K562 (cell line): ENCODE data around the gene MINDY3. TPM values are rescaled to one million over a fixed set of nuclear protein-coding genes. Genes with fewer than 3 reads are reported as not detected.

Experiments used
- BRD9 ChIP-seq: fragments of 450-650 bp; IDR thresholded peaks from 2 replicates; pipeline ENCODE4 v1.6.1; 2018; ENCODE audit warnings: low read depth; ENCODE audit not compliant: partially characterized antibody
- CHD2 ChIP-seq: IDR thresholded peaks from 2 replicates; pipeline ENCODE4 v1.6.1; 2011; ENCODE audit warnings: low read depth, low read length
- CREM ChIP-seq: IDR thresholded peaks from 2 replicates; pipeline ENCODE4 v1.6.1; 2014; ENCODE audit warnings: antibody characterized with exemption, low read depth
- EGR1 ChIP-seq: fragments of 450-650 bp; conservative IDR thresholded peaks from 2 replicates; pipeline ENCODE4 v1.6.1; 2017; ENCODE audit warnings: mild to moderate bottlenecking
- EP300 ChIP-seq: IDR thresholded peaks from 2 replicates; pipeline ENCODE4 v1.6.1; 2012; ENCODE audit warnings: low read length, improper control_type of control experiment
- ESRRA ChIP-seq: fragments of 450-650 bp; IDR thresholded peaks from 2 replicates; pipeline ENCODE4 v1.6.1; 2014; ENCODE audit warnings: low read depth, mild to moderate bottlenecking, moderate library complexity, borderline replicate concordance
- GABPB2 ChIP-seq: fragments of 250-450 bp; sonication (Bioruptor Pico); conservative IDR thresholded peaks from 2 replicates; pipeline ENCODE4 v1.5.1; 2021; ENCODE audit warnings: mild to moderate bottlenecking
- GTF2B ChIP-seq: IDR thresholded peaks from 2 replicates; pipeline ENCODE4 v1.6.1; 2011; ENCODE audit not compliant: insufficient read length; ENCODE audit errors: extremely low read depth
- HDAC2 ChIP-seq: fragments of 450-650 bp; IDR thresholded peaks from 2 replicates; pipeline ENCODE4 v1.6.1; 2016; ENCODE audit warnings: mild to moderate bottlenecking
- HDAC6 ChIP-seq: IDR thresholded peaks from 2 replicates; pipeline ENCODE4 v1.6.1; 2012; ENCODE audit warnings: low read depth, mild to moderate bottlenecking, control low read depth, inconsistent platforms, low read length, moderate library complexity
- KLF16 ChIP-seq: IDR thresholded peaks from 2 replicates; pipeline ENCODE4 v1.6.1; 2016; ENCODE audit warnings: antibody characterized with exemption
- MBD2 ChIP-seq: sonication (generic); IDR thresholded peaks from 2 replicates; pipeline ENCODE4 v1.6.1; 2016; ENCODE audit warnings: low read depth, borderline replicate concordance
- POLR2AphosphoS5 ChIP-seq: IDR thresholded peaks from 2 replicates; pipeline ENCODE4 v1.6.1; 2011; ENCODE audit warnings: mild to moderate bottlenecking, low read depth, low read length, moderate library complexity; ENCODE audit not compliant: control insufficient read depth, insufficient read depth
- RFX1 ChIP-seq: fragments of 450-650 bp; IDR thresholded peaks from 2 replicates; pipeline ENCODE4 v1.6.1; 2016; ENCODE audit warnings: mild to moderate bottlenecking, moderate library complexity
- SMARCA4 ChIP-seq: fragments of 450-650 bp; IDR thresholded peaks from 2 replicates; pipeline ENCODE4 v1.6.1; 2016
- TAF1 ChIP-seq: IDR thresholded peaks from 2 replicates; pipeline ENCODE4 v1.6.1; 2011; ENCODE audit warnings: mild to moderate bottlenecking, low read length, moderate library complexity; ENCODE audit not compliant: insufficient read depth, control insufficient read depth, severe bottlenecking; ENCODE audit errors: extremely low read depth
- TEAD4 ChIP-seq, 2 experiments: sonication (generic) in 1 of 2; formaldehyde crosslinking in 1 of 2; IDR thresholded peaks; 2 replicates each; pipeline versions ENCODE4 v1.6.1 to v1.8.0; 2012 to 2022; ENCODE audit warnings: borderline replicate concordance in 1 of 2, inconsistent platforms in 1 of 2, low read length in 1 of 2, mild to moderate bottlenecking in 1 of 2, missing genetic modification reagents in 1 of 2
- TRIM24 ChIP-seq, 2 experiments: fragments of 450-650 bp; IDR thresholded peaks; 2 replicates each; pipeline ENCODE4 v1.6.1; 2016
- WHSC1 ChIP-seq: IDR thresholded peaks from one replicate; pipeline ENCODE4 v1.6.1; 2012; ENCODE audit warnings: low read length, control low read depth, inconsistent platforms
- ZNF780A ChIP-seq: fragments of 250-450 bp; sonication (Bioruptor Pico); IDR thresholded peaks from 2 replicates; pipeline ENCODE4 v1.5.0; 2021; ENCODE audit warnings: mild to moderate bottlenecking
- polyA plus RNA-seq, 8 experiments: library from polyadenylated mRNA; depleted of rRNA in 4 of 8; stranded (reverse) in 5 of 8; unstranded in 3 of 8; fragments of >200 nt; fragmentation: Nextera tagmentation in 2 of 8; fragmentation: Illumina TruSeq in 1 of 8; extraction: Ambion mirVana in 2 of 8; extraction: Trizol in 1 of 8; gene quantifications; 2 replicates each; pipeline versions ENCODE4 v1.2.1 to v1.2.3, GENCODE V29; 2011 to 2014; ENCODE audit warnings: inconsistent platforms in 1 of 8, missing spikeins in 1 of 8
- total RNA-seq, 7 experiments: library from RNA; depleted of rRNA in 6 of 7; stranded (reverse); fragments of >200 nt in 6 of 7; fragmentation: Illumina TruSeq in 2 of 7; extraction: Trizol in 2 of 7; gene quantifications; 2 replicates each; pipeline versions ENCODE4 v1.2.1 to v1.2.3, GENCODE V29; 2011 to 2021; ENCODE audit warnings: low replicate concordance in 1 of 7
- TF ChIP-seq, protein P1 (sequence below): sonication (generic); formaldehyde crosslinking; IDR thresholded peaks from 2 replicates; pipeline ENCODE4 v1.8.0; 2022; ENCODE audit warnings: mild to moderate bottlenecking, missing genetic modification reagents
- TF ChIP-seq, protein P2 (sequence below): fragments of 200-800 bp; sonication (Bioruptor generic); IDR thresholded peaks from 2 replicates; pipeline ENCODE4 v1.6.1; 2017; ENCODE audit warnings: missing genetic modification characterization, missing compliant biosample characterization
- TF ChIP-seq, protein P3 (sequence below): sonication (generic); IDR thresholded peaks from 2 replicates; pipeline ENCODE4 v1.6.1; 2016

The MINDY3 gene
- total and polyA plus RNA-seq, 9 of the 15 experiments (the other 6 are each of a cell fraction or from before 2014, with no cell fraction given): 14.0 to 35.9 (median 23.6) TPM

DNA sequence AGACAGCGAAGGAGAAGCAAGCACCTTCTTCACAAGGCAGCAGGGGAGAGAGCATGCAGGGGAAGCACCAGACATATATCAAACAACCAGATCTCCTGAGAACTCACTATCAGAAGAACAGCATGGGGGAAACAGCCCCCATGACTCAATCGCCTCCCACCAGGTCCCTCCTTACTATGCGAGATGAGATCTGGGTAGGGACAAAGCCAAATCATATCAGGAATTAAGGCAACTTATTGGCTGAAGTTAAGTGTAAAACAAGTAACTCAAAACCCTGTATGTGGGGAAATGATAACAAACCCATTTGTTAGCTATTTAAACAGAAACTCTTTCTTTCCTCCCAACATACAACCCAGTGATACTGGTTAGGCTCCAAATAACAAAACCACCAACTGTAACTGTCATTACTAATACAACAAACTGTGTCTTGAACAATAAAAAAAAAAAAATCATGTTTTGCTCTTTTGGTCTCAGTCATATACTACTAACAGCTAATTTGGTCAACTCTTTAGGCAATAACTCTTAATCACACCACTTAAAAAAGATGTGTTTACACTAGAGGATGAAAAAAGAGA is 57.8 kb downstream of the MINDY3 start (continued):
- peak; percentile 81; the same call in 1 of the 2 replicates for TF ChIP-seq POLR2AphosphoS5
- TF ChIP-seq CREM: peak; percentile 58
- TF ChIP-seq GTF2B: no peak
- TF ChIP-seq, protein P1, sequence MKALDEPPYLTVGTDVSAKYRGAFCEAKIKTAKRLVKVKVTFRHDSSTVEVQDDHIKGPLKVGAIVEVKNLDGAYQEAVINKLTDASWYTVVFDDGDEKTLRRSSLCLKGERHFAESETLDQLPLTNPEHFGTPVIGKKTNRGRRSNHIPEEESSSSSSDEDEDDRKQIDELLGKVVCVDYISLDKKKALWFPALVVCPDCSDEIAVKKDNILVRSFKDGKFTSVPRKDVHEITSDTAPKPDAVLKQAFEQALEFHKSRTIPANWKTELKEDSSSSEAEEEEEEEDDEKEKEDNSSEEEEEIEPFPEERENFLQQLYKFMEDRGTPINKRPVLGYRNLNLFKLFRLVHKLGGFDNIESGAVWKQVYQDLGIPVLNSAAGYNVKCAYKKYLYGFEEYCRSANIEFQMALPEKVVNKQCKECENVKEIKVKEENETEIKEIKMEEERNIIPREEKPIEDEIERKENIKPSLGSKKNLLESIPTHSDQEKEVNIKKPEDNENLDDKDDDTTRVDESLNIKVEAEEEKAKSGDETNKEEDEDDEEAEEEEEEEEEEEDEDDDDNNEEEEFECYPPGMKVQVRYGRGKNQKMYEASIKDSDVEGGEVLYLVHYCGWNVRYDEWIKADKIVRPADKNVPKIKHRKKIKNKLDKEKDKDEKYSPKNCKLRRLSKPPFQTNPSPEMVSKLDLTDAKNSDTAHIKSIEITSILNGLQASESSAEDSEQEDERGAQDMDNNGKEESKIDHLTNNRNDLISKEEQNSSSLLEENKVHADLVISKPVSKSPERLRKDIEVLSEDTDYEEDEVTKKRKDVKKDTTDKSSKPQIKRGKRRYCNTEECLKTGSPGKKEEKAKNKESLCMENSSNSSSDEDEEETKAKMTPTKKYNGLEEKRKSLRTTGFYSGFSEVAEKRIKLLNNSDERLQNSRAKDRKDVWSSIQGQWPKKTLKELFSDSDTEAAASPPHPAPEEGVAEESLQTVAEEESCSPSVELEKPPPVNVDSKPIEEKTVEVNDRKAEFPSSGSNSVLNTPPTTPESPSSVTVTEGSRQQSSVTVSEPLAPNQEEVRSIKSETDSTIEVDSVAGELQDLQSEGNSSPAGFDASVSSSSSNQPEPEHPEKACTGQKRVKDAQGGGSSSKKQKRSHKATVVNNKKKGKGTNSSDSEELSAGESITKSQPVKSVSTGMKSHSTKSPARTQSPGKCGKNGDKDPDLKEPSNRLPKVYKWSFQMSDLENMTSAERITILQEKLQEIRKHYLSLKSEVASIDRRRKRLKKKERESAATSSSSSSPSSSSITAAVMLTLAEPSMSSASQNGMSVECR (CRISPR knock-in tag): no peak
- peak; percentile 66 to 82 for TF ChIP-seq TRIM24 (IDR thresholded peaks at IDR 0.05)
- TF ChIP-seq, protein P2, sequence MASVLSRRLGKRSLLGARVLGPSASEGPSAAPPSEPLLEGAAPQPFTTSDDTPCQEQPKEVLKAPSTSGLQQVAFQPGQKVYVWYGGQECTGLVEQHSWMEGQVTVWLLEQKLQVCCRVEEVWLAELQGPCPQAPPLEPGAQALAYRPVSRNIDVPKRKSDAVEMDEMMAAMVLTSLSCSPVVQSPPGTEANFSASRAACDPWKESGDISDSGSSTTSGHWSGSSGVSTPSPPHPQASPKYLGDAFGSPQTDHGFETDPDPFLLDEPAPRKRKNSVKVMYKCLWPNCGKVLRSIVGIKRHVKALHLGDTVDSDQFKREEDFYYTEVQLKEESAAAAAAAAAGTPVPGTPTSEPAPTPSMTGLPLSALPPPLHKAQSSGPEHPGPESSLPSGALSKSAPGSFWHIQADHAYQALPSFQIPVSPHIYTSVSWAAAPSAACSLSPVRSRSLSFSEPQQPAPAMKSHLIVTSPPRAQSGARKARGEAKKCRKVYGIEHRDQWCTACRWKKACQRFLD (CRISPR knock-in tag): no peak
- TF ChIP-seq EGR1: peak; percentile 52
- no peak for TF ChIP-seq ZNF780A (CRISPR knock-in tag)
- no peak for TF ChIP-seq GABPB2
- TF ChIP-seq EP300: peak; percentile 83
- no peak for TF ChIP-seq TAF1
- peak; percentile 89 for TF ChIP-seq SMARCA4
- TF ChIP-seq HDAC6: no peak
- peak; percentile 45 for TF ChIP-seq BRD9
- no peak for TF ChIP-seq ESRRA
- peak; percentile 36; the same call in 1 of the 2 replicates for TF ChIP-seq MBD2
- TF ChIP-seq RFX1: no peak
- peak; percentile 87 for TF ChIP-seq TEAD4 (IDR thresholded peaks at IDR 0.05; ENCODE audit: low read length)
- TF ChIP-seq TEAD4 (CRISPR knock-in tag; IDR thresholded peaks at IDR 0.05; ENCODE audit: borderline replicate concordance): no peak
- TF ChIP-seq, protein P3, sequence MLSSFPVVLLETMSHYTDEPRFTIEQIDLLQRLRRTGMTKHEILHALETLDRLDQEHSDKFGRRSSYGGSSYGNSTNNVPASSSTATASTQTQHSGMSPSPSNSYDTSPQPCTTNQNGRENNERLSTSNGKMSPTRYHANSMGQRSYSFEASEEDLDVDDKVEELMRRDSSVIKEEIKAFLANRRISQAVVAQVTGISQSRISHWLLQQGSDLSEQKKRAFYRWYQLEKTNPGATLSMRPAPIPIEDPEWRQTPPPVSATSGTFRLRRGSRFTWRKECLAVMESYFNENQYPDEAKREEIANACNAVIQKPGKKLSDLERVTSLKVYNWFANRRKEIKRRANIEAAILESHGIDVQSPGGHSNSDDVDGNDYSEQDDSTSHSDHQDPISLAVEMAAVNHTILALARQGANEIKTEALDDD: peak; percentile 99
- peak; percentile 61; the same call in 1 of the 2 replicates for TF ChIP-seq CHD2
- TF ChIP-seq KLF16: peak; percentile 79; the same call in 1 of the 2 replicates
- no peak for TF ChIP-seq WHSC1
- 0 out of 2 replicates have a peak, but pooled peaks have one; percentile 55 for TF ChIP-seq HDAC2
